ENCODE data around the gene ICAM4.

ICAM4 gene

DNA sequence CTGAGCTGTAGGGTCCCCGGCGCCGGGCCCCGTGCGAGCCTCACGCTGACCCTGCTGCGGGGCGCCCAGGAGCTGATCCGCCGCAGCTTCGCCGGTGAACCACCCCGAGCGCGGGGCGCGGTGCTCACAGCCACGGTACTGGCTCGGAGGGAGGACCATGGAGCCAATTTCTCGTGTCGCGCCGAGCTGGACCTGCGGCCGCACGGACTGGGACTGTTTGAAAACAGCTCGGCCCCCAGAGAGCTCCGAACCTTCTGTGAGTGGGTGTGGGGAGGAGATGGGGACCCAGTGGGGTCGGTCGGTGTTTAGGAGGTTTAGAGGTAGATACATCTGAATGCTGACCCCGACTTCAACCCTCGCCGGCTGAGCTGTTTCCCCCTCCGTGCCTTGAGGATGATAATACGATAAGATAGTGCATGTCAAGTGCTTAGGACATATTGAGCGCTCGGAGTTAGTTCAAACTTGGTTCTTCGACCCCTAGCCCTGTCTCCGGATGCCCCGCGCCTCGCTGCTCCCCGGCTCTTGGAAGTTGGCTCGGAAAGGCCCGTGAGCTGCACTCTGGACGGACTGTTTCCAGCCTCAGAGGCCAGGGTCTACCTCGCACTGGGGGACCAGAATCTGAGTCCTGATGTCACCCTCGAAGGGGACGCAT is 4.9 kb downstream of the ICAM4 start:
- DNase-seq = no peak

DNA sequence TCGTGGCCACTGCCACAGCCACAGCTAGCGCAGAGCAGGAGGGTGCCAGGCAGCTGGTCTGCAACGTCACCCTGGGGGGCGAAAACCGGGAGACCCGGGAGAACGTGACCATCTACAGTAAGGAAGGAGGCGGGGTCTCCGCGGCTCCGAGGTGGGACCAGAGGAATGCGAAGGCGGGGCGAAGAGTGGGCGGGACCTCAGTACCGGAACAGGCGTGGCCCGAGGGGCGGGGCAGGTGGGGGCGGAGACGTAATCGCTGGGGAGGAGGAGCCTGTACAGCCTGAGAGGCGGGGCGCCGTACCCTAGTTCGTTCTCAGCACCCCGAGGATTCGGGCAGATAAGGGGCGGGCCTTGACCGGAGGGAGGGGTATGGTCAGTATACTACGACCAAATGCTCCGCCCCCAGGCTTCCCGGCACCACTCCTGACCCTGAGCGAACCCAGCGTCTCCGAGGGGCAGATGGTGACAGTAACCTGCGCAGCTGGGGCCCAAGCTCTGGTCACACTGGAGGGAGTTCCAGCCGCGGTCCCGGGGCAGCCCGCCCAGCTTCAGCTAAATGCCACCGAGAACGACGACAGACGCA is 5.5 kb downstream of the ICAM4 start:
- DNase-seq = no peak

DNA sequence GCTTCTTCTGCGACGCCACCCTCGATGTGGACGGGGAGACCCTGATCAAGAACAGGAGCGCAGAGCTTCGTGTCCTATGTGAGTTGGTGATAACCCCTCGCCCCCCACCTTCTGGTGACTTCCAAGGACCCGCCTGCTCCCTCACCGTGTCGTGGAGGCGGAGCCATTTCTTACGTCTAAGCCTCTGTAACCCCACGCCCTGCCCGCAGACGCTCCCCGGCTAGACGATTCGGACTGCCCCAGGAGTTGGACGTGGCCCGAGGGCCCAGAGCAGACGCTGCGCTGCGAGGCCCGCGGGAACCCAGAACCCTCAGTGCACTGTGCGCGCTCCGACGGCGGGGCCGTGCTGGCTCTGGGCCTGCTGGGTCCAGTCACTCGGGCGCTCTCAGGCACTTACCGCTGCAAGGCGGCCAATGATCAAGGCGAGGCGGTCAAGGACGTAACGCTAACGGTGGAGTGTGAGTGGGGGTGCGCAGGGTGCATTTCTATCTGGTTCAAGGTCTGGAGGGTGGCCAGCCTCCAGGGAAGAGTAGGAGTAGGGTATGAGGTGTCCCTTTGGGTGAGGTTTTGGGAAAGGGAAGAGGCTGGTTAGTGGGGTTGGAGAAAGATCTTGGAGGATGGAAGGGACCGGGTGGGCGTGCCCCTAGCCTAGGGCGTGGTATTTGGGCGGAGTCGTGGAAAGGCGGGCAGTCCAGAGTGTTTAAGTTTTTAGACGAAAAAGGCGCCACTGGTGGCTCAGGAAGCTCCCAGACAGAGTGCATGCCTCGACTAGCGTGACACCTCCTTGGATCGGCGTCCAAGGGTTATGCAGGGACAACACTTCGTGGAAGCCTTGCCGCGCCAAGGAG is 6.3 kb downstream of the ICAM4 start:
- no peak for DNase-seq

GRCh38 chr19:10293637-10294367 is 7.0 kb downstream of the ICAM4 start:
- no peak for DNase-seq

GRCh38 chr19:10294368-10294697 is 7.6 kb downstream of the ICAM4 start:
- DNase-seq = no peak

- DNase-seq = peak; percentile 52
Measured at GRCh38 chr19:10295305-10295846, 8.6 kb downstream of the ICAM4 start.

DNA sequence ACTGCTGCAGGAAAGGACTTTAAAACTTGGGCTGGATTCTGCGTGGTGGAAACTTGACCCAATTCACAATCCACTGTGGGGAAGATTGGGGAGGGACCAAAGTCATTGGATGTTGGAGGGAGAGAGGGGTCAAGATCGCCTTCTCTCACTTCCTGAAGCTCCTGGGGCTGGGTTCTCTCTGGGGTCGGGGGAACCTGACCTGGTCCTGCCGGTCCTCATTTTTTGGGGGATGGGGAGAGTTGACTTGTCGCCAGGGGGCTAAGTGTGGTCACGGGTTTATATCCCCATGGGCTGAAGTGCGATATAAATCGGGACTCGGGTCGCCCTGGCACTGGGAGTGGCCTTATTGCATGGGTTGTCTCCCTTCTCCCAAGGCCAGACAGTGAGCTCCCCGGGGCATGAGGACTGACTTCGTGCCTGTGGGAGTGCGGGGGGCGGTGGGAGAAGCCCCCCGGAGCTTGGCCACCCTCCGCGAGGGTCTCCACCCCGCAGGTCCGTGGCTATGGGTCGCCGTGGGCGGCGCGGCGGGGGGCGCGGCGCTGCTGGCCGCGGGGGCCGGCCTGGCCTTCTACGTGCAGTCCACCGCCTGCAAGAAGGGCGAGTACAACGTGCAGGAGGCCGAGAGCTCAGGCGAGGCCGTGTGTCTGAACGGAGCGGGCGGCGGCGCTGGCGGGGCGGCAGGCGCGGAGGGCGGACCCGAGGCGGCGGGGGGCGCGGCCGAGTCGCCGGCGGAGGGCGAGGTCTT is 9.3 kb downstream of the ICAM4 start:
- DNase-seq = no peak

DNA sequence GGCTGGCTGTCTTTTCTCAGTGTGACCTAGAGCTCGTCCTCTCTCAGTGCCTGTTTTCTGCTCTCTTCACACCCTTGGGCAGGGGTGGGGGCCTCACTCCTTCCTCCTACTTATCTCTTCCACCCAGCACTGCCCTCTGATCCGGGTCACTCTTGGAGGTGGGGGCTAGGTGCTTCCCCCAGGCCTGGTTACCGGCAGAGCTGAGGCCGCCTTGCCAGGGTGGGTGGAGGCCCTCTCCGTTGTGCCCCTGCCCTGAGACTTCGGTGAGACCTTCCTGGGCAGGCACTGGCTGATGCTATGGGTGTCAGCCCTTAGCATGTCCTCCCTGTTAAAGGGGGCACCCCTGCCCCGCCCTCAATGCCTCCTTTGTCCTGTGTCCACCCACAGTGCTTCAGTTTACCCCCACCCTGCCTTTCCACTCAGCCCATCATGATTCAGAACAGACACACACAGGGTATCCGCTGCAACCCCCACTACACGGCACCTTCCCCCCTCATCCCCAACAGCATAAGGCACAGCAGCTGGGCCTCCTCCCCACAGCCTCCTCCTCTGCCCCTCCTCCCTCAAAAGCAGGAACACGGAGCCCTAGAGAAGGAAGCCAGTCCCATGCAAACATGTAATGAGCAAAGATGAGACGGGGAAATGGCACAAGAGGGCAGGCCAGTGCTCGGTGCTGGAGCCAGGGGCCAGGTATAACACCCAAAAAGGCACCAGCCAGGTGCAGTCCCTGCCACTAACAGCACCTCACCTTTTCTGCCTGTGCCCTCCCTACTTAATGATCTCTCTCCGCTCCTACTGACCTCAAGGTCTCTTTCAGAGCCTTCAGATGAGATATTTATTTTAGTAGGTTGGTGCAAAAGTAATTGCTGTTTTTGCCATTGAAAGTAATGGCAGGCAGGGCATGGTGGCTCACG is 13.0 kb downstream of the ICAM4 start:
- no peak for DNase-seq

DNA sequence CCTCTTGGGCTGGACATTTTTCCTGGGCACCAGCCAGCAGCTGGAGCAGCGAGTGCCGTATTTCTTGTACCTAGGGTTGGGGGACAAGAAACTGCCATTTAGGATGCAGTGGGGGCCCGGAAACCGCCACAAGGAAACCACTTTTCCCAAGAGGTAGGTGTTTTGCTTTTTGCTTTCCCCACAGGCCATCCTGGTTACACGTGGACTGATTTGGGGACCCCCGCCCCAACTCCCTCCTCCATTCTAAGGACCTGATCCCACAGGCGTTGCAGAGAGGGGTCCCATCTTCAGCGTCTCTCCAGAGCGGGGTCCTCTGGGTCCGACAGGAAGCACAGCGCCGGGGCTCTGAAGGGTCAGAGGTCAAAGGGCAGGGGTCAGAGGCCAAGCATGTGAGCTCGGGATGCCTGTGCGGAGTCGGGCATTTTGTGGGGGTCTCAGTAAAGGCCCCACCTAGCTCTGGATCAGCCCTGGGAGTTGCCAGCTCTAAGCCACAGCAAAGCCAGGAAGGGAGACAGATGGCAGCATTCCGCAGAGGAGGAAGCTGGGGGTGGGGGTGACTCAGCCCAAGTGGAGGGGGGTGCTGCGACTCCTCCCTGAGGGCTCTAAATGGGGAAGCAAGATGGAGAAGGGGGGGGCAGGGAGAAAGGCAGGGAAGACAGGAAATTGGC is 18.5 kb downstream of the ICAM4 start:
- no peak for DNase-seq

DNA sequence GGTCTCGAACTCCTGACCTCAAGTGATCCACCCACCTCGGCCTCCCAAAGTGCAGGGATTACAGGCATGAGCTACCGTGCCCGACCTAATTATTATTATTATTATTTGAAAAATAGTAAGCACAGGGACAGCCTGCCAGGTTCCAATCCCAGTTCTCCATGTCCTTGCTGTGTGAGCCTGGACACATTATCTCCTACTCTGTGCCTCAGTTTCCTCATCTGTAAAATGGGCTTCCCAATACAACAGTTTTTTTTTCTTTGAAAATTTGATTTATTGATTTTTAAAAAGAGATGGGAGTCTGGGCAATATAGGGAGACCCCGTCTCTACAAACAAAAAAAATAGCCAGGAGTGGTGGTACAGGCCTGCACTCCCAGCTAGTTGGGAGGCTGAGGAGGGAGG is 19.6 kb downstream of the ICAM4 start:
- no peak for DNase-seq

DNA sequence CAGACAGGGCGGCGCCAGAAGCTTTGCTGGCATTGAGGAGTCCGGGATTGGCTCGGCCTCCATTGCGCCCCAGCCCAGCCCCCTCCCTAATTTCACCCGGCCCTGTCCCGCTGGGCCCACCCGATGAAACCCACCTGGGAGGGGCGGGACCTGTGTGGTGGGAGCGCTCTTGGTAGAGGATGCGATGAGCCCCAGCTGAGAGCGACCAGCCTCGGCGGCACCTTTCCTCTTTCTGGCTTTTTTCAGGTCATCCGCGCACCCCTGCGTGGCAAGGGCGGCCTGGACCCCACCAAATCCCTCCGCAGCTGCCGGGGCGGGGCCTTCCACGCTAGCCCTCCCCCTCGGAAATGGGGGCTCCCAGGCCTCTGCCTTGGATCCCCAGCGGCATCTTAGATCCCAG is 22.7 kb downstream of the ICAM4 start, which contains the start of gene ZGLP1:
Gene ZGLP1, minus strand, starts transcription at position 393 of the 400 bp plus-strand sequence.
- DNase-seq = no peak

- DNase-seq = peak; percentile 87
Measured at GRCh38 chr19:10315335-10316214, 28.8 kb downstream of the ICAM4 start, which contains the start of gene FDX2. FDX2 (minus strand) TSS chr19:10316015; CDS start chr19:10315996, 19 bp downstream.

- DNase-seq = no peak
Measured at GRCh38 chr19:10316229-10317044, 29.7 kb downstream of the ICAM4 start.

DNA sequence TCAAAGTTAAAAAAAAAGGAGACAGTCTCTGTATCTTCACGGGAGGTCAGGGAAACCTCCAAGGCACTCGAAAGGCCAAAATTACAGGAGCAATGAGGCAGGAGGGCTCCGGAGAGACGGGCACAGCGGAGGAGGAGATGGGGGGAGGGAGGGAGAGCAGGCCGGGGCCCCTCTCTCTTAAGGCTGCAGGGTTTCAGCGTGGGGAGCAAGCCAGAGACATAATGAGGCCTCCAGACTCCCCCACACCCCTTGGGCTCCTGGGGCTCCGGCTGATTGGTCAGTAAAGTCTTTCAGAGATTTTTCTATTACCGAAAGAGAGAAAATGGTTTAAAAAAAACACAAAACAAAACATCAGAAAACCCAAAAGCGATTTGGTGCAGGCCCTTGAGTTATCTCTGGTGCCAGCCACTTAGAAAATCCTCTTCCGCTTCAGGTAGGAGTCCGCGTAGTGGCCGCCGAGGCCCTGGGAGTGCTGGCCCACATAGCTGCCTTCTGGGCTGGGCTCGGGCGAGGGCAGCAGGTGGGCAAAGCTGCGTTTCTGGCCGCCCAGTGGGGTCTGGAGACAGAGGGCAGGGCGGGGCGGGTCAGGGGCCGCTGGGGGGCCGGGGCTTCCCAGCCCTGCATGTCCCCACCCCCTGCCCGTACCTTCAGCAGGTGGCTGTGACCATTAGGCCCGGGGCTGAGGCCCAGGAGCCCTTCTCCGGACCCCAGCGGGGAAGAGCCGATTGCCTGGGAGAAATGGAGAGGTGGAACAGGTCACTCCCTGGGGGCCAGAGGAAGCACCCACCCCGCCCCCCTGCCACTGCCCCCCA is 30.5 kb downstream of the ICAM4 start:
- DNase-seq = no peak

GRCh38 chr19:10317857-10318462 is 31.2 kb downstream of the ICAM4 start:
- DNase-seq = no peak

- DNase-seq = no peak
Measured at GRCh38 chr19:10318807-10319682, 32.3 kb downstream of the ICAM4 start.
